ENCODE data around the gene FARP2. TPM values are rescaled to one million over a fixed set of nuclear protein-coding genes. Genes with fewer than 3 reads are reported as not detected.
"Not testable (repeated sequence)": the region's sequence is repeated elsewhere in the genome, so short reads cannot be mapped to it uniquely, and the experiment has no call there.

Gene FARP2
- total RNA-seq, 4 donors from 2014 or later = 10.7 to 20.1 (median 13.6) TPM

- no peak overlapping the region for H3K4me3 ChIP-seq
- H3K27ac ChIP-seq = no peak overlapping the region
- H3K9me3 ChIP-seq = no peaks in the 10 kb centered on the region
- in situ Hi-C loops (cut with MboI; ENCODE audit: low sequenced_read_pairs in 4 of 4) (no loop called here), intact Hi-C loops (cut with DNase I; ENCODE audit: low total_unique reads) (no loop called here)
- no peaks in the 10 kb centered on the region for H3K36me3 ChIP-seq
- DNase-seq = no peak
- TF ChIP-seq CTCF (IDR thresholded peaks at IDR 0.05 in 4 of 5, conservative IDR thresholded peaks at IDR 0.05 in 1 of 5) (no peak), POLR2A (IDR thresholded peaks at IDR 0.05) (no peak)
- peaks cover 0 to 4% of the 10 kb centered on the region in 2 donors for H3K4me1 ChIP-seq
- H3K27me3 ChIP-seq = no peaks in the 10 kb centered on the region
- ATAC-seq = no peak
Measured at GRCh38 chr2:241386519-241386918, 30.4 kb downstream of the FARP2 start.

- intact Hi-C loops (cut with DNase I; ENCODE audit: low total_unique reads) (no loop called here), in situ Hi-C loops (cut with MboI; ENCODE audit: low sequenced_read_pairs in 4 of 4) (no loop called here)
- no peaks in the 10 kb centered on the region for H3K9me3 ChIP-seq
- no peak overlapping the region for H3K4me3 ChIP-seq
- no peak overlapping the region for H3K27ac ChIP-seq
- H3K27me3 ChIP-seq = no peaks in the 10 kb centered on the region
- peaks cover 0 to 3% of the 10 kb centered on the region in 2 donors for H3K4me1 ChIP-seq
- no peak for DNase-seq
- H3K36me3 ChIP-seq = no peaks in the 10 kb centered on the region
- no peak for ATAC-seq
- no peak for TF ChIP-seq POLR2A (IDR thresholded peaks at IDR 0.05)
- no peak for TF ChIP-seq CTCF (IDR thresholded peaks at IDR 0.05 in 4 of 5, conservative IDR thresholded peaks at IDR 0.05 in 1 of 5)
Measured at GRCh38 chr2:241389697-241390096, 33.6 kb downstream of the FARP2 start.

GRCh38 chr2:241390301-241391206, 34.5 kb downstream of the FARP2 start:
- intact Hi-C loops (cut with DNase I; ENCODE audit: low total_unique reads) (no loop called here), in situ Hi-C loops (cut with MboI; ENCODE audit: low sequenced_read_pairs in 4 of 4) (no loop called here)
- TF ChIP-seq CTCF (IDR thresholded peaks at IDR 0.05 in 4 of 5, conservative IDR thresholded peaks at IDR 0.05 in 1 of 5) (no peak), POLR2A (IDR thresholded peaks at IDR 0.05) (no peak)
- no peak overlapping the region for H3K27ac ChIP-seq
- H3K36me3 ChIP-seq = no peaks in the 10 kb centered on the region
- DNase-seq (no peak), ATAC-seq (no peak)
- H3K4me3 ChIP-seq = no peak overlapping the region
- H3K9me3 ChIP-seq = no peaks in the 10 kb centered on the region
- no peaks in the 10 kb centered on the region for H3K27me3 ChIP-seq
- H3K4me1 ChIP-seq = peaks cover 0 to 3% of the 10 kb centered on the region in 2 donors

GRCh38 chr2:241391892-241392665, 36.0 kb downstream of the FARP2 start:
- peaks cover 0 to 3% of the 10 kb centered on the region in 2 donors for H3K4me1 ChIP-seq
- TF ChIP-seq POLR2A (IDR thresholded peaks at IDR 0.05) (no peak), CTCF (IDR thresholded peaks at IDR 0.05 in 4 of 5, conservative IDR thresholded peaks at IDR 0.05 in 1 of 5) (peak in 3 of 5 experiments; percentile 15 to 25 (median 16))
- no peaks in the 10 kb centered on the region for H3K36me3 ChIP-seq
- intact Hi-C loops (cut with DNase I; ENCODE audit: low total_unique reads) (no loop called here), in situ Hi-C loops (cut with MboI; ENCODE audit: low sequenced_read_pairs in 4 of 4) (no loop called here)
- H3K9me3 ChIP-seq = no peaks in the 10 kb centered on the region
- no peak overlapping the region for H3K4me3 ChIP-seq
- ATAC-seq (no peak), DNase-seq (no peak)
- no peak overlapping the region for H3K27ac ChIP-seq
- no peaks in the 10 kb centered on the region for H3K27me3 ChIP-seq

GRCh38 chr2:241392753-241393152, 36.7 kb downstream of the FARP2 start:
- DNase-seq; H3K27ac ChIP-seq; H3K9me3 ChIP-seq; H3K27me3 ChIP-seq; H3K4me3 ChIP-seq; ATAC-seq; H3K36me3 ChIP-seq; intact Hi-C loops (cut with DNase I; ENCODE audit: low total_unique reads); in situ Hi-C loops (cut with MboI; ENCODE audit: low sequenced_read_pairs in 4 of 4); H3K4me1 ChIP-seq: not testable (repeated sequence)

Data from gastrocnemius medialis (tissue), 4 donors.